ENCODE data around the gene ULBP3.

GRCh38 chr6:150087336-150087735 lies 18.4 kb upstream of the ULBP3 start:
- TF ChIP-seq CTCF (IDR thresholded peaks at IDR 0.05; ENCODE audit: low read depth, low read length, poor library complexity, severe bottlenecking): no peak
- no peak for TF ChIP-seq EZH2phosphoT487 (IDR thresholded peaks at IDR 0.05; ENCODE audit: borderline replicate concordance, low read length)
